ENCODE results near the gene CUTC. TPM values are rescaled to one million over a fixed set of nuclear protein-coding genes. Genes with fewer than 3 reads are reported as not detected.

CUTC gene
- total RNA-seq, 1 experiment from 2014 or later: 21.6 TPM

DNA sequence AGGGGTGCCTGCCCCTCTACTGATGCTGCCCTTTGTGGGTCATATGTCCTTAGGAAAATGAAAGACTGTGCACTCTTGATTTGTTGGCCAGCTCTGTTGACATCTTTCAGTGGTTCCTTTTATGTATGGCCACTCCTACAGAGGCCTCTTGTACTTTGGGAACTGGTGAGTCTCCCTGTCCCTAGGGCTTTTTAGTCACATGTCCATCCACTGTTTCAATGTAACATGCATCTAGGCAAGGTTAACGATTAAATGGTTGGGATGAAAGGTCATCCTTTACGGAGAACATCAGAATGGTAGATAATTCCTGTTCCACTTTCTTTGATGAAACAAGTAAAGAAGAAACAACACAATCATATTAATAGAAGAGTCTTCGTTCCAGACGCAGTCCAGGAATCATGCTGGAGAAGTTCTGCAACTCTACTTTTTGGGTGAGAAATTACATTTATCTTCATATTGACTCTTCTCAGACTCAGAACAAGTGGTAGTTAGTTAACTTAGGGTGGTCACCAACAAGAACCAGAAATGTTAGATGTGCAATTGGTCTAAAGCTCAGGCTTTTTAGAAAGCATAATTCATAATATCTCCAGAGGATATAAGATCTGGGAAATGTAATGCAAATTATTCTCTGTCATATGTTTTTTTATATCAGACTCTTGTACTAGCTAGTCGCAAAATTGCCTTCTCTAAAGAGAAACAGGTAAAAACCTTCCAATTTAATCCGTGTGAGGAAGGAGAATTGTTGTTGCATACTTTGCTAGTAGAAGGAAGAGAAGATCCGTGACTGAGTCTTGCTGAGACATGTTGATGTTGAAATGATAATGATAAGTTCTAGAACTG, 50.6 kb downstream of the CUTC start, which contains the start of gene ABCC2:
ABCC2 (plus strand) TSS at position 194 of the 840 bp plus-strand sequence; CDS start at position 399, 205 bp downstream.
- H3K27me3 ChIP-seq (ENCODE audit: insufficient read depth, low read length): no peaks in the 10 kb centered on the region
- no peak within 1 kb of the TSS for H3K4me3 Mint-ChIP-seq
- H2AFZ ChIP-seq (ENCODE audit: low read length): no peak within 1 kb of the TSS
- WGBS (ENCODE audit: extremely low coverage, insufficient read length, low lambda C conversion rate): no CpG with 5 or more reads among the region's 7 CpGs
- H3K4me1 Mint-ChIP-seq: peaks cover 31 to 32% of the 10 kb centered on the region in 2 experiments
- H3K9me3 Mint-ChIP-seq: peaks cover 0 to 3% of the 10 kb centered on the region in 2 experiments; a peak in 2 of 5 replicates
- H3K27me3 Mint-ChIP-seq (ENCODE audit: low read depth): 0 out of 2 replicates have a peak, but pooled peaks cover 1% of the 10 kb centered on the region
- no peak within 1 kb of the TSS for H2BK120ac ChIP-seq (ENCODE audit: low read depth, low read length, poor library complexity, severe bottlenecking)
- H2BK12ac ChIP-seq (ENCODE audit: insufficient read length, low read depth, low read length): no peak within 1 kb of the TSS
- no peaks in the 10 kb centered on the region for H3K23me2 ChIP-seq (ENCODE audit: insufficient read length, low read depth, low read length, poor library complexity, severe bottlenecking)
- H3K4ac ChIP-seq (ENCODE audit: low read depth, low read length): no peak within 1 kb of the TSS
- H3K9me3 ChIP-seq (ENCODE audit: control insufficient read depth, low read depth, low read length): no peaks in the 10 kb centered on the region
- H3K18ac ChIP-seq (ENCODE audit: insufficient read length, low read depth, low read length): no peak within 1 kb of the TSS
- TF ChIP-seq, protein P1, sequence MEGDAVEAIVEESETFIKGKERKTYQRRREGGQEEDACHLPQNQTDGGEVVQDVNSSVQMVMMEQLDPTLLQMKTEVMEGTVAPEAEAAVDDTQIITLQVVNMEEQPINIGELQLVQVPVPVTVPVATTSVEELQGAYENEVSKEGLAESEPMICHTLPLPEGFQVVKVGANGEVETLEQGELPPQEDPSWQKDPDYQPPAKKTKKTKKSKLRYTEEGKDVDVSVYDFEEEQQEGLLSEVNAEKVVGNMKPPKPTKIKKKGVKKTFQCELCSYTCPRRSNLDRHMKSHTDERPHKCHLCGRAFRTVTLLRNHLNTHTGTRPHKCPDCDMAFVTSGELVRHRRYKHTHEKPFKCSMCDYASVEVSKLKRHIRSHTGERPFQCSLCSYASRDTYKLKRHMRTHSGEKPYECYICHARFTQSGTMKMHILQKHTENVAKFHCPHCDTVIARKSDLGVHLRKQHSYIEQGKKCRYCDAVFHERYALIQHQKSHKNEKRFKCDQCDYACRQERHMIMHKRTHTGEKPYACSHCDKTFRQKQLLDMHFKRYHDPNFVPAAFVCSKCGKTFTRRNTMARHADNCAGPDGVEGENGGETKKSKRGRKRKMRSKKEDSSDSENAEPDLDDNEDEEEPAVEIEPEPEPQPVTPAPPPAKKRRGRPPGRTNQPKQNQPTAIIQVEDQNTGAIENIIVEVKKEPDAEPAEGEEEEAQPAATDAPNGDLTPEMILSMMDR (conservative IDR thresholded peaks at IDR 0.05): no peak
- H4K8ac ChIP-seq (replicated peaks; ENCODE audit: insufficient read length, low read depth, low read length): no peak within 1 kb of the TSS
- no peak for DNase-seq
- H3K9ac ChIP-seq (ENCODE audit: extremely low read depth, insufficient read length, low read length): no peak within 1 kb of the TSS
- H3K27ac Mint-ChIP-seq: no peak within 1 kb of the TSS
- no peak within 1 kb of the TSS for H3K56ac ChIP-seq (ENCODE audit: insufficient read length, low read depth, low read length)
- H3T11ph ChIP-seq (ENCODE audit: low read length): no peak within 1 kb of the TSS
- no peak within 1 kb of the TSS for H3K27ac ChIP-seq (ENCODE audit: insufficient read length, low read depth, low read length)
- H3K23ac ChIP-seq (ENCODE audit: insufficient read length, low read depth, low read length): no peak within 1 kb of the TSS
- no peaks in the 10 kb centered on the region for H4K20me1 ChIP-seq (ENCODE audit: control insufficient read depth, insufficient read depth, insufficient read length)
- H2BK20ac ChIP-seq (ENCODE audit: low read depth, low read length, poor library complexity, severe bottlenecking): no peak within 1 kb of the TSS
- H2AK5ac ChIP-seq (ENCODE audit: insufficient read length, low read length): no peak within 1 kb of the TSS
- H3K36me3 Mint-ChIP-seq (ENCODE audit: insufficient read depth in 1 of 3, low read depth in 3 of 3): no peaks in the 10 kb centered on the region
- no peak within 1 kb of the TSS for H4K5ac ChIP-seq (ENCODE audit: insufficient read length, low read depth, low read length)
- no peaks in the 10 kb centered on the region for H3K79me2 ChIP-seq (ENCODE audit: insufficient read depth, low read length)
- no peak within 1 kb of the TSS for H4K91ac ChIP-seq (ENCODE audit: insufficient read length, low read depth, low read length)
- no peak within 1 kb of the TSS for H2BK15ac ChIP-seq (ENCODE audit: low read depth, low read length)
- no peaks in the 10 kb centered on the region for H3K79me1 ChIP-seq (ENCODE audit: insufficient read depth, low read depth, low read length, poor library complexity, severe bottlenecking)
- peaks cover 9% of the 10 kb centered on the region for H3K4me1 ChIP-seq (ENCODE audit: insufficient read depth, low read length)
- no peak within 1 kb of the TSS for H3K14ac ChIP-seq (ENCODE audit: insufficient read depth, low read length)
- no peak within 1 kb of the TSS for H2BK5ac ChIP-seq (ENCODE audit: insufficient read length, low read length)
- H3K4me2 ChIP-seq (ENCODE audit: insufficient read depth, insufficient read length, low read length): no peak within 1 kb of the TSS

Data from H9 (cell line).